AG08396 (cell line): ENCODE measurements around the gene CDIP1.
A peak's percentile ranks its signal among the peaks of the same experiment; 100 is the strongest.

ENCODE experiments used
- DNase-seq: peaks from one replicate; pipeline ENCODE4 v3.0.0; 2012; ENCODE audit warnings: low spot score, mixed read lengths

The CDIP1 gene

GRCh38 chr16:4488499-4488967 is 50.0 kb downstream of the CDIP1 start:
- no peak for DNase-seq

- no peak for DNase-seq
Observed at GRCh38 chr16:4487955-4488498, 50.5 kb downstream of the CDIP1 start.

- no peak for DNase-seq
Observed at GRCh38 chr16:4486126-4486893, 52.3 kb downstream of the CDIP1 start.

GRCh38 chr16:4481963-4482362 is 56.6 kb downstream of the CDIP1 start:
- DNase-seq = no peak

- DNase-seq = no peak
Observed at GRCh38 chr16:4481526-4481925, 57.0 kb downstream of the CDIP1 start.

GRCh38 chr16:4477966-4478365 is 60.6 kb downstream of the CDIP1 start:
- DNase-seq = no peak

GRCh38 chr16:4475880-4476788 is 62.4 kb downstream of the CDIP1 start, which contains the start of gene HMOX2:
Gene HMOX2, plus strand, starts transcription at chr16:4476398. Its CDS starts 29,127 bp downstream, at chr16:4505525.
- DNase-seq = peak; percentile 98

GRCh38 chr16:4474192-4474961 is 64.2 kb downstream of the CDIP1 start, which contains the start of gene NMRAL1:
Gene NMRAL1, minus strand, starts transcription at chr16:4474625. Its CDS starts 493 bp downstream, at chr16:4474132.
- DNase-seq = peak; percentile 88

- no peak for DNase-seq
Observed at GRCh38 chr16:4472880-4473279, 65.7 kb downstream of the CDIP1 start.

- DNase-seq = no peak
Observed at GRCh38 chr16:4471869-4472268, 66.7 kb downstream of the CDIP1 start.

- no peak for DNase-seq
Observed at GRCh38 chr16:4468972-4469371, 69.6 kb downstream of the CDIP1 start.

GRCh38 chr16:4467916-4468315 is 70.7 kb downstream of the CDIP1 start:
- no peak for DNase-seq

- DNase-seq = no peak
Observed at GRCh38 chr16:4465977-4466779, 72.4 kb downstream of the CDIP1 start.

- no peak for DNase-seq
Observed at GRCh38 chr16:4463522-4464163, 74.9 kb downstream of the CDIP1 start.

GRCh38 chr16:4461250-4462085 is 77.1 kb downstream of the CDIP1 start:
- DNase-seq = no peak

- DNase-seq = no peak
Observed at GRCh38 chr16:4460936-4461249, 77.7 kb downstream of the CDIP1 start.
